GM19372 (cell line): Measurements from ENCODE around the gene SNRNP35.
"Not testable (repeated sequence)": the region's sequence is repeated elsewhere in the genome, so short reads cannot be mapped to it uniquely, and the experiment has no call there.

Source experiments
- ATAC-seq: cut with Tn5 transposase; IDR thresholded peaks from one replicate; pipeline ENCODE4 v1.9.1; 2021; ENCODE audit warnings: mild to moderate bottlenecking, low read depth, moderate library complexity; ENCODE audit not compliant: unreplicated experiment

The SNRNP35 gene

DNA sequence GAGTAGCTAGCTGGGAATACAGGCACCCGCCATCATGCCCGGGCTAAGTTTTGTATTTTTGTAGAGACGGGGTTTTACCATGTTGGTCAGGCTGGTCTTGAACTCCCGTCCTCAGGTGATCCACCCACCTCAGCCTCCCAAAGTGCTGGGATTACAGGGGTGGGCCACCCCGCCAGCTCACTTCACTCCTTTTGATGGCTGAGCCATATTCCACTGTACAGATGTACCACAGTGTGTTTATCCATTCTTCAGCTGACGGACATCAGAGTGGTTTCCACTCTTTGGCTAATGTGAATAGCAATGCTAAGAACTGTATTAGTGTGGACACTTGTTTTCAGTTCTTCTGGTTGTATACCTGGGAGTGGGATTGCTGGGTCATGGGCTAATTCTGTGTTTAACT is 29.5 kb downstream of the SNRNP35 start:
- ATAC-seq, result no peak

DNA sequence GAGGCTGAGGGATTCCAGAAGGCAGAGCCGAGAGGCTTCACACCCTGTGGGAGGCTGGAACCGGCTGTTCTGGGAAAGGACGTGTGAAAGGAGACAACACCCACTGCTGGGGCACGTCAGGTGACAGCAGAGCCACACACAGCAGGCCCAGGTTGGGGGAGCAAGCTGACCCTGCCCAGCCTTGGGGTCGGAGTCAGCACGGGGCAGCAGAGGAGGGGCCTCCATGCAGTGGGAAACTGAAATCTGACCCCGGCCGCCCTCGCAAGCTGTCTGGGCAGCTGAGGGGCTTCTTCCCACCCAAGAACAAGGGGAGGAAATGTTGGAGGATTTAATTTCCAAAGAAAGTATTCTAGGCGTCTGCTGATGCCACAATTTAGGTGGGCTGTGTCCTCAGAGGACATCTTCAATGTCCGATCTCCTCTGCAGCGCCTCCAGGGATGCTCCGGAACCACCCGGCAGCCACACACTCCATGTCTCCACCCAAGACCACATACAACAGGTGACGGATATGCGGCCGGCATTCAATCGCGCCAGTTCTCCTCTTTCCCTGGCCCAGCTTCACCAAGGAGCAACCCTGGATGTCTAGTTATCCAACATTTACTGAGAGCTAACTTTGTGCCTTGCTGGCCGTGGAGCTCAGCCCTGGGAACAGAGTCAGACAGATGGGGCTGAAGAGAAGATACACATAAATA is 30.7 kb downstream of the SNRNP35 start:
- no peak for ATAC-seq

DNA sequence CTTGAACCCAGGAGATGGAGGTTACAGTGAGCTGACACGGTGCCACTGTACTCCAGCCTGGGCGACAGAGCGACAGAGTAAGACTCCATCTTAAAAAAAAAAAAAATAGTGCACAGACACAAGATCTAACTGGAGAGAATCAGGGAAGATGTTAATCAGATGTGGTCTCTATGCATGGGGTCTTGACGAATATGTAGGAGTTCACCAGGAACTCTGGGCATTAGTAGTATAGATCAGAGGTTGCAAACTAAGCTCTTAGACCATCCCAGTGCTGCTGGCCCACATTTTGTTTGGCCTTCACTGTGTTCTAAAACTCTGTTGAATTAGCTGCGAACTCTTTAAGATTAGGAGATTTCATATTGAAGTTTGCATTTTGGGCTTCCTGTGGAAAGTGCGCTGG is 31.6 kb downstream of the SNRNP35 start:
- no peak for ATAC-seq

DNA sequence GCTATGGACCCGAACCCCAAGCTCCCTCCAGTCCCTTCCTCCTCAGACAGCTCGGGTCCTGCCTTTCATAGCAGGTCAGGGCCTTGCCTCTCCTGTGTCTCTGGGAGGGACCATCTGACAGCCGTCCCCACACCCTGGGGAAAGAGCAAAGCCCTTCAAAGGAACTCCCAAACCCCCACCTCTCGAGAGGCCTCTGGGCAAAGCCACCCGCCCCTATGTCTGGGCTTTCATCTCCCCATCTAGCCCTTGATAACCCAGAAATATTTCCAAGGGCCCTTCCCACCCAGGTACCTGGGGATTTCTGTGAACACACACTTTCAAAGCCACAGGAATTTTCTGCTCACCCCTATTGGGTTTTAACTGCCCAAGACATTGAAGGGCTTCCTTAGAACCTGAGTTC is 32.1 kb downstream of the SNRNP35 start:
- ATAC-seq, result no peak

DNA sequence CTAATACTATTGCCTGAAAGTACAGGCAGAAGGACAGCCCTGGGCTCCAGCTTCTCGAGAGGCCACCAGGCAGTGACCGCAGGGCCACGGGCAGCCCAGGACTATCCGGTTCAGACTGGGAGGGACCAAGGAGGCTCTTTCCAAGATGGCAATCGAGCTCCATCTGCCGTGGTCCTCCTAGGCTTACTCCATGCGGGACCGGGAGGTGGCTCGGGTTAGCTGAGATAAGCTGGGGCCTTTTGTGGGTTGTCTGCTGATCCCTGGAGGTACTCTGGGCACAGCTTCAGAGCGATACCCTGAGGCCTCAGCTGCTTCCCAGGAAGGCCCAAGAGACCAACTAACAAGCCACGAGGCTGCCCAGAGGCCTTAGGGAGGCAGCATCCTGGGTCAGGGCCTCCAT is 33.1 kb downstream of the SNRNP35 start:
- no peak for ATAC-seq

DNA sequence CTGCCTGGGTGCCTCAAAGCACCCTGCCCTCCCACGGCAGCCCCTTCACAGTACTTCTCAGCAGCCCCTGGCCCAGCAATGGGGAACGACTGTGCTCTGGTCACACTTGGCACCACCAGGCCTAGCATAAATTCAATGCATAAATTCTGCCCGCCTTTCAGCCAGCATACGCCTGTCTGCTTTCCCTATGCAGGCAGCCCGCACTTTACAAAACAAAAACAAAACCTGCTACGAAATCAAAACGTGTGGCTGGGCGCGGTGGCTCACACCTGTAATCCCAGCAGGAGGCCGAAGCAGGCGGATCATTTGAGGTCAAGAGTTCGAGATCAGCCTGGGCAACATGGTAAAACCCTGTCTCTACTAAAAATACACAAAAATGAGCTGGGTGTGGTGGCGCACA is 33.5 kb downstream of the SNRNP35 start:
- ATAC-seq, result no peak

DNA sequence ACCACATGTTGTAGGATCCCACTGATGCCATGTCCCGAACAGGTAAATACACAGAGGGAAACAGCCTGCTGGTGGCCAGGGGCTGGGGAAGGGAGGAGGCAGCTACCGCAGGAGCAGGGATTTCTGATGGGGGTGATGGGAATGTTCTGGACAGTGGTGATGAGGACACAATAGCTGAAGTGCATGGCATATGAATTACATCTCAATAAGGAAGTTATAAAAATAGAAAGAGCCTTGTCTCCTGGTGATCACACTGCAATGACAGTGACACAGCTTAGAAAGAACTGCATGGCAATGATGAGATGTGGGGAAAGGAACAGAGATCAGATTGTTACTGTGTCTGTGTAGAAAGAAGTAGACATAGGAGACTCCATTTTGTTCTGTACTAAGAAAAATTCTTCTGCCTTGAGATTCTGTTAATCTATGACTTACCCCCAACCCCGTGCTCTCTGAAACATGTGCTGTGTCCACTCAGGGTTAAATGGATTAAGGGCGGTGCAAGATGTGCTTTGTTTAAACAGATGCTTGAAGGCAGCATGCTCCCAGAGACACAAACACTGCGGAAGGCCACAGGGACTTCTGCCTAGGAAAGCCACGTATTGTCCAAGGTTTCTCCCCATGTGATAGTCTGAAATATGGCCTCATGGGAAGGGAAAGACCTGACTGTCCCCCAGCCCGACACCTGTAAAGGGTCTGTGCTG is 34.5 kb downstream of the SNRNP35 start:
- not testable (repeated sequence) for ATAC-seq

DNA sequence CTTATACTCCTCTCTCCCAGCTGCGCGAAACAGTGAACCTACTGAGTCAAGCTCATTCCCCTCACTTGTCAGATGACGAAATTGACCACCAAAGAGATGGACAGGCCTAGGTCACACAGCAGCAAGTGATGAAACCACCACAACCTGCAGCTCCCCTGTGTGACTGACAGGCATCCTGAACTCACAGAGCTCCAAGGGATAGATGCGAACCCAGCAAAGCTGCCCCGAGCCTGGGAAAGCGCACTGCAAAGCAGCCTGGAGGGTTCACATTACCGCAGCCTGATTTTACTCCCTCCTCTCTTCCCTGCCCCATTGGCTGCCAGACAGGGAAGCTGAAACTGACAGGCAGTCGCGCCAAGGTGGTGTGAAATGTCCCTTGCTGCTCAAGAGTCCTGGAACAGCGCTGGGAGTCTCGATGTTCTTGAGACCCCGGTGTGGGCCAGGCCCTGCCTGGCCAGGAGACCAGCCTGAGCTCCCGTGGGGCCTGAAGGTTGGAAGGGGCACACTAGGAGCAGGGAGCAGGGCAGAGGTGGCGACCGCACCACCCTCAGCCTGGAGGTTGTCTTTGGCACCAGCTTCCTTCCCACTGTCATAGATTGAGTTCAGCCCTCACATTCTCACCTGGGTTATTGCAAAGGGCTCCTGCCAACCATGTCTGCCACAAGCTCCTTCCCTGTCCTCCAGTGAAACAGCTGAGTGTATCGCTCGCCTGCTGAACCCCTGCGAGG is 36.3 kb downstream of the SNRNP35 start:
- no peak for ATAC-seq

DNA sequence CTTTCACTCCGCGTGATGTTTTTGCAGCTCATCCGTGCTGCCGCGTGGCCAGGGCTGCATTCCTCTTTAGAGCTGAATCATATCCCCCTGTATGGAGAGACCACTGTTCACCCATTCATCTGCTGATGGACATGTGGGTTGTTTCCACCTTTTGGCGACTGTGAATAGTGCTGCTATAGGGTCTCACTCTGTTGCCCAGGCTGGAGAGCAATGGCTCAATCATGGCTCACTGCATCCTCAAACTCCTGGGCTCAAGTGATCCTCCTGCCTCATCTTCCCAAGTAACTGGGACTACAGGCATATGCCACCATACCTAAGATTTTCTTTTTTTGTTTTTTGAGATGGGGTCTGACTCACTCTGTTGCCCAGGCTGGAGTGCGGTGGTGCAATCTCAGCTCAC is 39.1 kb downstream of the SNRNP35 start:
- ATAC-seq, result no peak

DNA sequence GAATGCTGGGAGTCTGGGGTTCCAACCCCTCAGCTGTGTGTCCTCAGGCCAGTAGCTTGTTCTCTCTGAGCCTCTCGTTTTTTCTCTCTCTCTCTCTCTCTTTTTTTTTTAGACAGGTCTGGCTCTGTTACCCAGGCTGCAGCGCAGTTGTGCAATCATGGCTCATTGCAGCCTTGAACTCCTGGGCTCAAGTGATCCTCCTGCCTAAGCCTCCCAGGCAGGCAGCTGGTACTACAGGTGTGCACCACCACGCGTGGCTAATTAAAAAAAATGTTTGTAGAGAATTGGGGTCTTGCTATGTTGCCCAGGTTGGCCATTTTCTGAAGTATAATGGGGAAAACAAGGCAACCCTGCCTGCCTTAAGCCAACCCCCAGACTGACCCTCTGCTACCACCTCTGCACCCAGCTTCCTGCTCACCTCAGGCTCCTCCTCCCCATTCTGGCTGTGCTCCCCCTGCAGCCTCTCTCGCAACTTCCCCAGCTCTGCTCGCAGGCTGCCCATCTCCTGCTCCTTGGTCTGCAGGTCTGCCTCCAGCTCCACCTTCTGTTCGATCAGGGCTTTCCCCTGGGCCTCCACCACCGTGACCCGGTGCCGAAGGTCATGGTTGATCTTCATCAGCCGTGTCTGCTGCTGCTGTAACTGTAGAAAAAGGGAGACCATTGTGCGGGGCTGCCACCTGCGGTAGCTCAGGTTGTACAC is 40.3 kb downstream of the SNRNP35 start:
- no peak for ATAC-seq

DNA sequence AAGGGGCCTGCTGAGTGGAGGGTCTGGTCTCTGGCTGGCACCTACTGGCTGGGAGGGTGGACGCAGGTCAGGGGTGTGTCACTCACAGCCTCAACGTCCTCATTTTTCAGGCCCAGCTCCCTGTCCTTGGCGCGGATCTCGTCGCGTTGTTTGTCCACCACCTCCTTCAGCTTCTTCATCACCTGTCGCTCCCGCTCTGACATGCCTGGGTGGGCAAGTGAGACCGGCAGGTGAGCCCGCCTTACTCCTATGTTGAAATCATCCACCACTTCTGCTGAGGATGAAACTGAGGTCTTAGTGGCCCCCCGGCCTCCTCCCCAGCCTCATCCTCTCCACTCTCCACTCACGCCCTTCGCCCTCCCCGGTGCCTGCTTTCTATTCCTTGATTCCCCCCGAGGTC is 41.4 kb downstream of the SNRNP35 start:
- ATAC-seq, result no peak

DNA sequence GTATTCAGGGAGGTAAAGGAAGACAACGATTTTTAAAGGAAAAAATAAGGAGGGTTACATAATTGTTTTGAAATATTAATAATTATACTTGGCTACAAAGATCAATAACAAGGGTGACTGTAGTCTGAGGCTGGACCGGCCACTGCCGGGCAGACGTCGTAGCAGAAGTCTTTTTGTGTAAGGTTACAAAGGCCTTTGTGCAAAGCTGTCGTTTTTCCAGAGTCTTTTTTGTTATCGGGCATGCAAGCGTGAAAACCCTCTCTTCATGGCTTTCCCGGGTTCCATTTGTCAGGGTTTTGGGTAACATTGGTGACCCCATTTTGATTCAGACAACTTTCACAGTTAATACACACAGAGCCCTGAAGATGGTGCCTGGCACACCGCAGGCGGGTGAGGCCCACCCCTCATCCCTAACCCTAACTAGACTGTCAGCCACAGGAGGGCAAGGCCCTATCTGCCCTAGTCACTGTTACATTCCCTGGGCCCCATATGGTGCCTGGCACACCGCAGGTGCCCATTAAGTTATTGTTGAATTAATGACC is 44.3 kb downstream of the SNRNP35 start:
- ATAC-seq, result no peak

DNA sequence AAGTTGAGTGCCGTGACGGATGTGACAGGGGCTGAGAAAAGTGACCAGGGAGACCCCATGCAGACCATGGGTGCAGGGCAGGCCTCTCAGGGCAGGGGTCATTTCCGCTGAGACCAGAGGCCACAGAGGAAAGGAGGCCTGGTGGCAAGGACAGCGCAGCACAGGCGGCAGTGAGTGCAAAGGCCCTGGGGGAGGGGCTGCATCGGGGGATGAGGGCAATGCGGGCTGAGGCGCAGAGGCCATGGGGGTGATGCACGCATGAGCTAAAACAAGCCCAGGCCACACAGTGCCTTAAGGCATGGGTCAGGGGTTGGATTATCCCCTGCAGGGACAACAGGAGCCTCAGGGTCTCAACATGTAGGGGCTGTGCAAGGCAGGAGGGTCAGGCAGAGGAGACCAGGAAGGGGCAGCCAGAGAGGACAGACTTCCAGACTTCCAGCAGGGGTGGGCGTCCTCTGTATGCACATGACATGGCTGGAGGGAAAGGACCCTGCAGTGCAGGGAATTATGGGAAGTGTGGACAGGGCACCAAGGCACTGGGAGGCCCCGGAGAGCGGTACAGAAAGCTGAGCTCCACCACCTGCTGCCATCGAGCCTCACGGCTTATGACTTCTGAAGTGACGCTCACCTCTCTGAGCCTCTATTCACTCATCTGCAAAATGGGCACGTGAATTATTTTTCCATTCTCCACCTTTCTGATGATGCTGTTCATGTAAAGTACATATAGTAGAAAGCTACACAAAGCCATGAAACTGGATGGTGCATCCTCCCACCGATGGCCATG is 48.3 kb downstream of the SNRNP35 start:
- no peak for ATAC-seq

DNA sequence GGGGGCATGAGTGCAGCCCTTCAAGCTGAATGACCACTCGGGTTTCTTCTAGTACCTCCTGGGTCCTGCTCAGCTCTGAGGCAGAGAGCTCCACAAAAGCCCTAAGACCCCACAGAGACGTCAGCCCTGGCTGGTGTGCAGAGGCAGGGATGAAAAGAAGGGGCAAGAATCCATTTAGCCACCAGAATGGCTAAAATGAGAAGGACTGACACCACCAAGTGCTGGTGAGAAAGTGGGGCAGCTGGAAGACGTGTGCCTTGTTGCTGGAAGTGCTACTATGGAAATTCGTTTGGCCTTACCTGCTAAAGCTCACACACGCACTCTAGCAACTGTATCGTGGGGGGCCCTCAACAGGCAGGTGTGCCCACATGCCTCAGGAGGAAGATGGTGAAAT is 48.9 kb downstream of the SNRNP35 start:
- no peak for ATAC-seq

DNA sequence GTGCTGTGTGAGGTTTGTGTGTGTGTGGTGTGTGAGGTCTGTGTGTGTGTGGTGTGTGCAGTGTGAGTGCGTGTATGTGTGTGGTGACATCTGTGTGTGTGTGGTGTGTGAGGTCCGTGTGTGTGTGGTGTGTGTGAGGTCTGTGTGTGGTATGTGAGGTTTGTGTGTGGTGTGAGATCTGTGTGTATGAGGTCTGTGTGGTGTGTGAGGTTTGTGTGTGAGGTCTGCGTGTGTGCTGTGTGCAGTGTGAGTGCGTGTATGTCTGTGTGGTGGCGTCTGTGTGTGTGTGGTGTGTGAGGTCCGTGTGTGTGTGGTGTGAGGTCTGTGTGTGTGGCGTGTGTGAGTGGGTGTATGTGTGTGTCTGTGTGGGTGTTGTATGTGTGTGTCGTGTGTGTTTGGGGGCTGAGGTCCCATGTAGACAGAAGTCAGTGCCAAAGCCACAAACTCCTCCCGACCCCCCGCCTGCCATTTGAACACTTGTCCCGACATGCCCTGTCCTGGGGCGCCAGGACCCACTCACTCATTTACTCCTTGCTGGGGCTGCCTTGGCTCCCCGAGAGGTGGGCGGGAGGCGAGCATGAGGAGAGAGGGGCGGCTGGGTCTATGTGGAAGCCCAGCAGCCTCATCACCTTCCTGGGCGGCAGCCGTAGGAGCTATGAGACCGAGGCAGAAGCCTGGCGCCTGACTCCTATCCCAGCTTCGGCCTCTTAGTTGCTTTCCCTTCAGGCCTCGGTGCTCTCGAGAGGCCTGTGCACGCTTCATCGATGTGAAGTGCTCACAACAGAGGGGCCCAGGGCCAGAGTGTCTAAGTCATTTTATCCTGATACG is 55.1 kb downstream of the SNRNP35 start:
- no peak for ATAC-seq

DNA sequence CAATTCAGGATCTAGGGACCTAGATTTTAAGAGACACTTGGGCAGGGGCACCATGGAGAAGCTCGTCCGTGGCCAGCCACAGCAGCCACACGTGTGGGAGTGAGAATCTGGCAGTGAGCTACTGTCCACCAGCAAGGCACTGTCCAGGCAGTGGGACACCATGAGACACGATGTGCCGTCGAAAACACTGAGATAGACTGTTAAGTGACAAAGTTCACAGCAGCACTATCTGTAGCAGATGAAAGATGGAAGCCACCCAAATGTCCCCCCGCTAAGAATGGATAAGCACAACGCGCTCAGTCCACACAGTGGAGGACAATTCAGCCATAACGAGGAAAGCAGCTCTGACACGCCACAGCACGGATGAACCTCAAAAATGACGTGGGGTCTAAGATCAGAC is 55.9 kb downstream of the SNRNP35 start:
- ATAC-seq, result no peak

DNA sequence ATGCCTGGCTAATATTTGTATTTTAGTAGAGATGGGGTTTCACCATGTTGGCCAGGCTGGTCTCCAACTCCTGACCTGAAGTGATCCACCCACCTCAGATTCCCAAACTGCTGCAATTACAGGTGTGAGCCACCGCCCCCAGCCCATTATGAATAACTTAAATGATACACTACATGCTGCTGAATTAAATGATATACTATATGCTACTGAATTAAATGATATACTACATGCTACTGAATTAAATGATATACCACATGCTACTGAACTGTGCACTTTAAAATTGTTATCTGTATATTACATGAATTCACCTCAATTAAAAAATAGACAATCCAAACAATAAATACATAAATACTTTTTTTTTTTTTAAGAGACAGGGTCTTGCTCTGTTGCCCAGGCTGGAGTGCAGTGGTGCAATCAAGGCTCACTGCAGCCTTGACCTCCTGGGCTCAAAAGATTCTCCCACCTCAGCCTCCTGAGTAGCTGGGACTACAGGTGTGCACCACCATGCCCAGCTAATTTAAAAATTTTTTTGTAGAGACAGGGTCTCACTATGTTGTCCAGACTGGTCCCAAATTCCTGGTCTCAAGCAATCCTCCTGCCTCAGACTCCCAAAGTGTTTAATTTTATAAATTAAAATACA is 56.8 kb downstream of the SNRNP35 start:
- not testable (repeated sequence) for ATAC-seq

DNA sequence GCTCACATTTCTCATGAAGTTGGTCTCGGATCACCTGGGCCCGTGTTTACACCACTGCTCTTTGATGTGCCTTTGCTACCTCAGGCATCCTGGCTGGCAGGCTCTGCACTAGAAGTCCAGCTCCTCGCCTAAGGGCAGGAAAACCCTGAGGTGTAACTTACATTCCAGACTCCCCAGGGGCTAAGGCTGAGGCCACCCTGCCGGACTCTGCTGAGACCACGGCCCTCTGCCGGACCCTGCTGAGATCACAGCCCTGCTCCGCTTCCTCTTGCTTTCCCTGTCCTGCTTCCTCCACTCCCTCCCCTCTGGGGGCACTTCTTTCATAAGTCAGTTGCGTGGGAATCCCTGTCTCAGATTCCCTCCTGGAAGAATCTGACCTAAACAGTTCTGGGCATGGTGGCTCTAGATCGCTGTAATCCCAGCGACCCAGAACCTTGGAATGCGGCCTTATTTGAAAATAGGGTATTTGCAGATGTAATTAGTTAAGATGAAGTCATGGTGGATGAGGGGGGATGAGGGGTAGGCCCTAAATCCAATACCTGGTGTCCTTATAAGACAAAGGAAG is 58.4 kb downstream of the SNRNP35 start:
- no peak for ATAC-seq
